HepG2 (cell line): Measurements from ENCODE around the gene PLIN1. TPM values are rescaled to one million over a fixed set of nuclear protein-coding genes. Genes with fewer than 3 reads are reported as not detected.
A peak's percentile ranks its signal among the peaks of the same experiment; 100 is the strongest.

Experiments
- ATF3 ChIP-seq: sonication (generic); formaldehyde crosslinking; IDR thresholded peaks from 2 replicates; pipeline ENCODE4 v1.4.0; 2020; ENCODE audit warnings: missing genetic modification reagents
- ATF7 ChIP-seq, 2 experiments: fragments of 450-650 bp in 1 of 2; sonication (generic) in 1 of 2; formaldehyde crosslinking in 1 of 2; IDR thresholded peaks; 2 replicates each; pipeline versions ENCODE4 v1.4.0 to v1.6.1; 2016 to 2020; ENCODE audit warnings: antibody characterized with exemption in 1 of 2, mild to moderate bottlenecking in 1 of 2, missing genetic modification reagents in 1 of 2
- CEBPB ChIP-seq: IDR thresholded peaks from 2 replicates; pipeline ENCODE4 v1.6.1; 2011; ENCODE audit warnings: low read depth, low read length, improper control_type of control experiment, borderline replicate concordance
- DPF2 ChIP-seq: sonication (generic); formaldehyde crosslinking; IDR thresholded peaks from 2 replicates; pipeline ENCODE4 v1.4.0; 2020; ENCODE audit warnings: mild to moderate bottlenecking, low read depth, missing genetic modification reagents, borderline replicate concordance
- IKZF5 ChIP-seq: IDR thresholded peaks from 2 replicates; pipeline ENCODE4 v1.6.1; 2018; ENCODE audit warnings: missing genetic modification reagents, mild to moderate bottlenecking, missing compliant biosample characterization
- LCORL ChIP-seq, 2 experiments: fragments of 450-650 bp in 1 of 2; sonication (generic) in 1 of 2; formaldehyde crosslinking in 1 of 2; IDR thresholded peaks; 2 replicates each; pipeline versions ENCODE4 v1.5.0 to v1.6.1; 2017 to 2020; ENCODE audit warnings: antibody characterized with exemption in 1 of 2, missing genetic modification reagents in 1 of 2
- MXD4 ChIP-seq: IDR thresholded peaks from 2 replicates; pipeline ENCODE4 v1.6.1; 2016; ENCODE audit warnings: mild to moderate bottlenecking, missing biosample characterization, missing genetic modification reagents
- NFKB2 ChIP-seq: sonication (generic); formaldehyde crosslinking; IDR thresholded peaks from 2 replicates; pipeline ENCODE4 v1.4.0; 2020; ENCODE audit warnings: missing genetic modification reagents, borderline replicate concordance
- ONECUT2 ChIP-seq: sonication (generic); formaldehyde crosslinking; IDR thresholded peaks from 2 replicates; pipeline ENCODE4 v1.4.0; 2020; ENCODE audit warnings: missing genetic modification reagents
- SATB2 ChIP-seq: sonication (generic); formaldehyde crosslinking; IDR thresholded peaks from 2 replicates; pipeline ENCODE4 v1.5.0; 2020; ENCODE audit warnings: missing genetic modification reagents
- SOX13 ChIP-seq, 3 experiments: fragments of 450-650 bp in 1 of 3; sonication (generic) in 1 of 3; formaldehyde crosslinking in 1 of 3; IDR thresholded peaks in 2 of 3; conservative IDR thresholded peaks in 1 of 3; 2 replicates each; pipeline versions ENCODE4 v1.5.0 to v1.6.1; 2016 to 2020; ENCODE audit warnings: antibody characterized with exemption in 1 of 3, mild to moderate bottlenecking in 1 of 3, missing compliant biosample characterization in 1 of 3, missing genetic modification reagents in 1 of 3, moderate library complexity in 1 of 3
- STAG1 ChIP-seq: sonication (generic); formaldehyde crosslinking; IDR thresholded peaks from 2 replicates; pipeline ENCODE4 v1.4.0; 2020; ENCODE audit warnings: missing genetic modification reagents
- TCF7 ChIP-seq: sonication (generic); IDR thresholded peaks from 2 replicates; pipeline ENCODE4 v1.6.1; 2016; ENCODE audit warnings: antibody characterized with exemption, low read depth
- TFDP2 ChIP-seq: sonication (generic); formaldehyde crosslinking; IDR thresholded peaks from 2 replicates; pipeline ENCODE4 v1.4.0; 2020; ENCODE audit warnings: missing genetic modification reagents
- ZBTB14 ChIP-seq: sonication (generic); formaldehyde crosslinking; IDR thresholded peaks from 2 replicates; pipeline ENCODE4 v1.4.0; 2020; ENCODE audit warnings: missing genetic modification reagents
- ZBTB25 ChIP-seq: IDR thresholded peaks from 2 replicates; pipeline ENCODE4 v1.6.1; 2018; ENCODE audit warnings: missing genetic modification reagents
- ZC3H13 ChIP-seq: sonication (generic); formaldehyde crosslinking; IDR thresholded peaks from 2 replicates; pipeline ENCODE4 v1.8.1; 2023; ENCODE audit warnings: mild to moderate bottlenecking, missing genetic modification reagents, moderate library complexity
- ZFP1 ChIP-seq: IDR thresholded peaks from 2 replicates; pipeline ENCODE4 v1.6.1; 2016
- ZNF143 ChIP-seq: sonication (generic); formaldehyde crosslinking; IDR thresholded peaks from 2 replicates; pipeline ENCODE4 v1.4.0; 2020; ENCODE audit warnings: missing genetic modification reagents
- ZNF282 ChIP-seq: fragments of 450-650 bp; IDR thresholded peaks from 2 replicates; pipeline ENCODE4 v1.6.1; 2018; ENCODE audit not compliant: partially characterized antibody
- ZNF605 ChIP-seq: sonication (generic); formaldehyde crosslinking; IDR thresholded peaks from 2 replicates; pipeline ENCODE4 v1.8.0; 2022; ENCODE audit warnings: mild to moderate bottlenecking, missing genetic modification reagents
- ZNF768 ChIP-seq: sonication (generic); formaldehyde crosslinking; IDR thresholded peaks from 2 replicates; pipeline ENCODE4 v1.4.0; 2020; ENCODE audit warnings: missing genetic modification reagents
- ZSCAN22 ChIP-seq: sonication (generic); formaldehyde crosslinking; IDR thresholded peaks from 2 replicates; pipeline ENCODE4 v1.4.0; 2020; ENCODE audit warnings: mild to moderate bottlenecking, missing genetic modification reagents
- ZSCAN9 ChIP-seq: IDR thresholded peaks from 2 replicates; pipeline ENCODE4 v1.6.1; 2016; ENCODE audit warnings: borderline replicate concordance
- polyA plus RNA-seq, 8 experiments: library from polyadenylated mRNA; depleted of rRNA in 3 of 8; stranded (reverse) in 7 of 8; unstranded in 1 of 8; fragments of >200 nt; fragmentation: Illumina TruSeq in 4 of 8; extraction: Trizol in 4 of 8; gene quantifications; 2 replicates each; pipeline versions ENCODE4 v1.2.1 to v1.2.3, GENCODE V29; 2011 to 2016; ENCODE audit warnings: low read depth in 4 of 8, missing spikeins in 1 of 8, mixed read lengths in 1 of 8; ENCODE audit not compliant: insufficient read depth in 1 of 8
- total RNA-seq, 5 experiments: library from RNA; depleted of rRNA; stranded (reverse); fragments of >200 nt; fragmentation: Illumina TruSeq; extraction: Trizol; gene quantifications; 2 replicates each; pipeline ENCODE4 v1.2.3, GENCODE V29; 2016; ENCODE audit warnings: low read depth in 1 of 5

The PLIN1 gene
- total and polyA plus RNA-seq, 2 of the 13 experiments (the other 11 are each of a cell fraction or from before 2014, with no cell fraction given) = 0.74 to 1.2 TPM

- TF ChIP-seq TFDP2 (CRISPR knock-in tag) (0 out of 2 replicates have a peak, but pooled peaks have one; percentile 27), TCF7 (peak; percentile 69), ZFP1 (peak; percentile 100), NFKB2 (CRISPR knock-in tag) (no peak), ATF7 (IDR thresholded peaks at IDR 0.05) (peak; percentile 55; the same call in 1 of the 2 replicates), ATF7 (CRISPR knock-in tag; IDR thresholded peaks at IDR 0.05) (no peak; the same call in 1 of the 2 replicates), LCORL (IDR thresholded peaks at IDR 0.05) (no peak), LCORL (CRISPR knock-in tag; IDR thresholded peaks at IDR 0.05) (peak; percentile 85; the same call in 1 of the 2 replicates), ONECUT2 (CRISPR knock-in tag) (peak; percentile 82), DPF2 (0 out of 2 replicates have a peak, but pooled peaks have one; percentile 40), IKZF5 (CRISPR knock-in tag) (0 out of 2 replicates have a peak, but pooled peaks have one; percentile 44), ZBTB25 (CRISPR knock-in tag) (no peak), SATB2 (no peak), ZNF605 (CRISPR knock-in tag) (peak; percentile 46; the same call in 1 of the 2 replicates), ATF3 (CRISPR knock-in tag) (no peak), CEBPB (peak; percentile 80), ZSCAN22 (no peak), ZNF768 (CRISPR knock-in tag) (no peak), ZNF143 (CRISPR knock-in tag) (no peak), MXD4 (peak; percentile 60), SOX13 (IDR thresholded peaks at IDR 0.05) (no peak), SOX13 (CRISPR knock-in tag; conservative IDR thresholded peaks at IDR 0.05 in 1 of 2, IDR thresholded peaks at IDR 0.05 in 1 of 2) (peak in 1 of 2 experiments; percentile 42; a peak in 1 of 4 replicates), ZC3H13 (CRISPR knock-in tag) (no peak), ZNF282 (no peak), ZBTB14 (CRISPR knock-in tag) (no peak), ZSCAN9 (CRISPR knock-in tag) (no peak), STAG1 (CRISPR knock-in tag) (no peak)
Observed at GRCh38 chr15:89680282-89680873, 1.2 kb upstream of the PLIN1 start (continued).
